DOHH2 (cell line): ENCODE results near the gene DPH6.

ENCODE experiments used
- EZH2phosphoT487 ChIP-seq: fragments of 200-600 bp; sonication (generic); IDR thresholded peaks from 2 replicates; pipeline ENCODE4 v1.6.1; 2017; ENCODE audit warnings: borderline replicate concordance, mild to moderate bottlenecking, antibody characterized with exemption, low read length, moderate library complexity, mixed read lengths
- TF ChIP-seq, protein P1 (sequence below): fragments of 200-600 bp; sonication (generic); IDR thresholded peaks from one replicate; pipeline ENCODE4 v1.5.1; 2014; ENCODE audit warnings: antibody characterized with exemption, mild to moderate bottlenecking, low read depth, low read length; ENCODE audit not compliant: poor library complexity, severe bottlenecking

- TF ChIP-seq, protein P1, sequence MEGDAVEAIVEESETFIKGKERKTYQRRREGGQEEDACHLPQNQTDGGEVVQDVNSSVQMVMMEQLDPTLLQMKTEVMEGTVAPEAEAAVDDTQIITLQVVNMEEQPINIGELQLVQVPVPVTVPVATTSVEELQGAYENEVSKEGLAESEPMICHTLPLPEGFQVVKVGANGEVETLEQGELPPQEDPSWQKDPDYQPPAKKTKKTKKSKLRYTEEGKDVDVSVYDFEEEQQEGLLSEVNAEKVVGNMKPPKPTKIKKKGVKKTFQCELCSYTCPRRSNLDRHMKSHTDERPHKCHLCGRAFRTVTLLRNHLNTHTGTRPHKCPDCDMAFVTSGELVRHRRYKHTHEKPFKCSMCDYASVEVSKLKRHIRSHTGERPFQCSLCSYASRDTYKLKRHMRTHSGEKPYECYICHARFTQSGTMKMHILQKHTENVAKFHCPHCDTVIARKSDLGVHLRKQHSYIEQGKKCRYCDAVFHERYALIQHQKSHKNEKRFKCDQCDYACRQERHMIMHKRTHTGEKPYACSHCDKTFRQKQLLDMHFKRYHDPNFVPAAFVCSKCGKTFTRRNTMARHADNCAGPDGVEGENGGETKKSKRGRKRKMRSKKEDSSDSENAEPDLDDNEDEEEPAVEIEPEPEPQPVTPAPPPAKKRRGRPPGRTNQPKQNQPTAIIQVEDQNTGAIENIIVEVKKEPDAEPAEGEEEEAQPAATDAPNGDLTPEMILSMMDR: no peak
- no peak for TF ChIP-seq EZH2phosphoT487
Observed at GRCh38 chr15:35484231-35484945, 61.6 kb downstream of the DPH6 start.
